GM06990 (cell line): ENCODE measurements around the gene FHOD3.

ENCODE experiments used
- DNase-seq: peaks from one replicate; pipeline ENCODE4 v3.0.0-alpha.2; 2011; ENCODE audit not compliant: insufficient read length; ENCODE audit errors: extremely low read depth
- H3K27me3 ChIP-seq: replicated peaks from 2 replicates; pipeline ENCODE4 v1.6.0; 2011; ENCODE audit warnings: low read length; ENCODE audit not compliant: control insufficient read depth, insufficient read depth
- H3K36me3 ChIP-seq: 2 replicates; pipeline ENCODE4 v1.5.1; 2011; ENCODE audit warnings: low read length; ENCODE audit not compliant: control insufficient read depth, insufficient read depth
- H3K4me3 ChIP-seq: replicated peaks from 2 replicates; pipeline ENCODE4 v1.5.1; 2011; ENCODE audit warnings: low read depth, mild to moderate bottlenecking, control low read depth, low read length
- TF ChIP-seq, protein P1 (sequence below): IDR thresholded peaks from 2 replicates; pipeline ENCODE4 v1.5.1; 2011; ENCODE audit warnings: low read length, control low read depth, mild to moderate bottlenecking, inconsistent platforms; ENCODE audit not compliant: insufficient read depth, poor library complexity, severe bottlenecking

FHOD3 gene

DNA sequence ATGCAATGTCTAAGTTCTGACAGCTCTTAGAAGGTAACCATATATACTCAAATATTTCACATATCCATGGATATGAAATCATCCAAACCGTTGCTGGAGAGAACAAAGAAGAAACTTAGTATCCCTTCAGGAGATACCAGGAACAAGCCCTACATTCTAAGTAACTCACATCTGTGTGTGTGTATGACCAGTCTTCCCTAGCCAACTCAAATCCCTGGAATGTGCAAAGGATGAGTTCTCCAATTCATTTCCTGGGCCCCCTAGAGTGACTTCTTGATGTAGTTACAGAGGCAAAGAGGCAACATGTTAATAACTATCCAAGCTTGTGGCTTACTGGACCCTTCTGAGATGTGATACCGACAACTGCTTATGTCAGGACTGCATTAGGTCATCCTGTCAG, 511.2 kb downstream of the FHOD3 start:
- H3K27me3 ChIP-seq: no peaks in the 10 kb centered on the region
- peaks cover 8% of the 10 kb centered on the region for H3K36me3 ChIP-seq
- TF ChIP-seq, protein P1, sequence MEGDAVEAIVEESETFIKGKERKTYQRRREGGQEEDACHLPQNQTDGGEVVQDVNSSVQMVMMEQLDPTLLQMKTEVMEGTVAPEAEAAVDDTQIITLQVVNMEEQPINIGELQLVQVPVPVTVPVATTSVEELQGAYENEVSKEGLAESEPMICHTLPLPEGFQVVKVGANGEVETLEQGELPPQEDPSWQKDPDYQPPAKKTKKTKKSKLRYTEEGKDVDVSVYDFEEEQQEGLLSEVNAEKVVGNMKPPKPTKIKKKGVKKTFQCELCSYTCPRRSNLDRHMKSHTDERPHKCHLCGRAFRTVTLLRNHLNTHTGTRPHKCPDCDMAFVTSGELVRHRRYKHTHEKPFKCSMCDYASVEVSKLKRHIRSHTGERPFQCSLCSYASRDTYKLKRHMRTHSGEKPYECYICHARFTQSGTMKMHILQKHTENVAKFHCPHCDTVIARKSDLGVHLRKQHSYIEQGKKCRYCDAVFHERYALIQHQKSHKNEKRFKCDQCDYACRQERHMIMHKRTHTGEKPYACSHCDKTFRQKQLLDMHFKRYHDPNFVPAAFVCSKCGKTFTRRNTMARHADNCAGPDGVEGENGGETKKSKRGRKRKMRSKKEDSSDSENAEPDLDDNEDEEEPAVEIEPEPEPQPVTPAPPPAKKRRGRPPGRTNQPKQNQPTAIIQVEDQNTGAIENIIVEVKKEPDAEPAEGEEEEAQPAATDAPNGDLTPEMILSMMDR: no peak
- H3K4me3 ChIP-seq: no peak overlapping the region
- no peak for DNase-seq

DNA sequence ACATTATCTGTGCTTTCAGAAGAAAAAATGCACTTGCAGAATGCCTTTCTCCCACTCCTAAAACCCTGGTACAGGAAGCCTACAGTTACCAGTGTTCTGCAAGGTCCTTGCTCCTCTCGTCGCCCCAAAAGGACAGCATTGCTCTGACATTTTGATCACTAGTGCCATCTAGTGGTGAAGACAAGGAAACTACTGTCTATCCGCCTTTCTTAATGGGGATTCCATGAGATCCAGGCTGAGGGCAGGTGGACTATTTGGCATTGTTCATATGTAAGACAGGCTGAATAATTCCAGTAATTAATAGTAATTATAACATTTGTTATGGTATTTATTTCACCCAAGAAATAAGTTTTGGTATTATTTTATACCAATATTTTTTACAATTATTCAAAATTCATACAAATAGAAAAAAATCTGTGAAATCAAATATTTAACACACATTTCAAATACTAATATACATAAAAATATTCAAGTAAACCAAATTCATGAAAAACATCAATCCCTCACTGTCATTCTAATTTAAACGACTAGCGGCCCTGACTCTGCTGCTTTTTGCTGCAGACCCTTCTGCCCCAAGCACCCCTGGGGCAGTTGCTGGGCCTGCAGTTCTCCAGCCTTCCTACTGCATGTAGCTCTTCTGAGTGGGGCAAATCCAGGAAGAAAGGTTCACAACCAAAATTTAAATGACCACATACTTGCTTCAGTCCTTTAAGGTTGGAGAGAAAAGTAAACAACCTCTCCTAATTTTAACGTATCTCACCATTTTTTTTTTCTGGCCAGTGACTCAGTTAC, 512.3 kb downstream of the FHOD3 start:
- H3K36me3 ChIP-seq: peaks cover 8% of the 10 kb centered on the region
- H3K4me3 ChIP-seq: no peak overlapping the region
- DNase-seq: no peak
- H3K27me3 ChIP-seq: no peaks in the 10 kb centered on the region
- TF ChIP-seq, protein P1: peak; percentile 78

- no peak overlapping the region for H3K4me3 ChIP-seq
- no peaks in the 10 kb centered on the region for H3K27me3 ChIP-seq
- H3K36me3 ChIP-seq: peaks cover 5% of the 10 kb centered on the region
- no peak for DNase-seq
- TF ChIP-seq, protein P1: no peak
Measured at GRCh38 chr18:36811430-36811829, 513.9 kb downstream of the FHOD3 start.

GRCh38 chr18:36811955-36812354, 514.4 kb downstream of the FHOD3 start:
- TF ChIP-seq, protein P1: no peak

GRCh38 chr18:36812678-36813077, 515.2 kb downstream of the FHOD3 start:
- TF ChIP-seq, protein P1: no peak
- no peak overlapping the region for H3K4me3 ChIP-seq
- no peak for DNase-seq
- no peaks in the 10 kb centered on the region for H3K27me3 ChIP-seq
- peaks cover 8% of the 10 kb centered on the region for H3K36me3 ChIP-seq

More at GRCh38 chr18:36811955-36812354, 514.4 kb downstream of the FHOD3 start:
- no peak overlapping the region for H3K4me3 ChIP-seq
- DNase-seq: no peak
- H3K36me3 ChIP-seq: peaks cover 5% of the 10 kb centered on the region
- no peaks in the 10 kb centered on the region for H3K27me3 ChIP-seq
